C4-2B (cell line): ENCODE data around the gene STXBP4.

ENCODE experiments used
- ZFX ChIP-seq: fragments of 450-650 bp; IDR thresholded peaks from 2 replicates; pipeline ENCODE4 v1.6.1; 2017
- TF ChIP-seq, protein P1 (sequence below): fragments of 450-650 bp; conservative IDR thresholded peaks from 2 replicates; pipeline ENCODE4 v1.5.1; 2017; ENCODE audit warnings: mild to moderate bottlenecking

- TF ChIP-seq, protein P1, sequence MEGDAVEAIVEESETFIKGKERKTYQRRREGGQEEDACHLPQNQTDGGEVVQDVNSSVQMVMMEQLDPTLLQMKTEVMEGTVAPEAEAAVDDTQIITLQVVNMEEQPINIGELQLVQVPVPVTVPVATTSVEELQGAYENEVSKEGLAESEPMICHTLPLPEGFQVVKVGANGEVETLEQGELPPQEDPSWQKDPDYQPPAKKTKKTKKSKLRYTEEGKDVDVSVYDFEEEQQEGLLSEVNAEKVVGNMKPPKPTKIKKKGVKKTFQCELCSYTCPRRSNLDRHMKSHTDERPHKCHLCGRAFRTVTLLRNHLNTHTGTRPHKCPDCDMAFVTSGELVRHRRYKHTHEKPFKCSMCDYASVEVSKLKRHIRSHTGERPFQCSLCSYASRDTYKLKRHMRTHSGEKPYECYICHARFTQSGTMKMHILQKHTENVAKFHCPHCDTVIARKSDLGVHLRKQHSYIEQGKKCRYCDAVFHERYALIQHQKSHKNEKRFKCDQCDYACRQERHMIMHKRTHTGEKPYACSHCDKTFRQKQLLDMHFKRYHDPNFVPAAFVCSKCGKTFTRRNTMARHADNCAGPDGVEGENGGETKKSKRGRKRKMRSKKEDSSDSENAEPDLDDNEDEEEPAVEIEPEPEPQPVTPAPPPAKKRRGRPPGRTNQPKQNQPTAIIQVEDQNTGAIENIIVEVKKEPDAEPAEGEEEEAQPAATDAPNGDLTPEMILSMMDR: no peak
- TF ChIP-seq ZFX: no peak
Measured at GRCh38 chr17:55002458-55002857, 33.9 kb downstream of the STXBP4 start.
